Measurements from ENCODE around the gene HSPB8.

Gene HSPB8

GRCh38 chr12:119156401-119157044 is 22.2 kb upstream of the HSPB8 start:
- no peak for DNase-seq (ENCODE audit: low spot score)
- no peak for TF ChIP-seq CTCF (IDR thresholded peaks at IDR 0.05; ENCODE audit: extremely low read depth, missing control alignments)

- no peak for DNase-seq (ENCODE audit: low spot score)
- no peak for TF ChIP-seq CTCF (IDR thresholded peaks at IDR 0.05; ENCODE audit: extremely low read depth, missing control alignments)
Observed at GRCh38 chr12:119157528-119157927, 21.2 kb upstream of the HSPB8 start.

GRCh38 chr12:119157978-119158377 is 20.8 kb upstream of the HSPB8 start:
- no peak for DNase-seq (ENCODE audit: low spot score)
- TF ChIP-seq CTCF (IDR thresholded peaks at IDR 0.05; ENCODE audit: extremely low read depth, missing control alignments), result no peak

GRCh38 chr12:119158402-119158801 is 20.3 kb upstream of the HSPB8 start:
- no peak for TF ChIP-seq CTCF (IDR thresholded peaks at IDR 0.05; ENCODE audit: extremely low read depth, missing control alignments)
- DNase-seq (ENCODE audit: low spot score), result no peak

- DNase-seq (ENCODE audit: low spot score), result no peak
- no peak for TF ChIP-seq CTCF (IDR thresholded peaks at IDR 0.05; ENCODE audit: extremely low read depth, missing control alignments)
Observed at GRCh38 chr12:119159844-119160243, 18.9 kb upstream of the HSPB8 start.

GRCh38 chr12:119167902-119168301 is 10.8 kb upstream of the HSPB8 start:
- DNase-seq (ENCODE audit: low spot score), result no peak
- TF ChIP-seq CTCF (IDR thresholded peaks at IDR 0.05; ENCODE audit: extremely low read depth, missing control alignments), result no peak

- TF ChIP-seq CTCF (IDR thresholded peaks at IDR 0.05; ENCODE audit: extremely low read depth, missing control alignments), result no peak
- DNase-seq (ENCODE audit: low spot score), result no peak
Observed at GRCh38 chr12:119168721-119169120, 10.0 kb upstream of the HSPB8 start.
